NCI-H2227 treated with DMSO at 0.1 percent for 48 hours (cell line): ENCODE measurements around the gene CNST.
"Not testable (repeated sequence)": the region's sequence is repeated elsewhere in the genome, so short reads cannot be mapped to it uniquely, and the experiment has no call there.

Source experiments
- DNase-seq: peaks from one replicate; lab custom pipeline; 2025; lab: John Stamatoyannopoulos, UW

CNST gene

DNA sequence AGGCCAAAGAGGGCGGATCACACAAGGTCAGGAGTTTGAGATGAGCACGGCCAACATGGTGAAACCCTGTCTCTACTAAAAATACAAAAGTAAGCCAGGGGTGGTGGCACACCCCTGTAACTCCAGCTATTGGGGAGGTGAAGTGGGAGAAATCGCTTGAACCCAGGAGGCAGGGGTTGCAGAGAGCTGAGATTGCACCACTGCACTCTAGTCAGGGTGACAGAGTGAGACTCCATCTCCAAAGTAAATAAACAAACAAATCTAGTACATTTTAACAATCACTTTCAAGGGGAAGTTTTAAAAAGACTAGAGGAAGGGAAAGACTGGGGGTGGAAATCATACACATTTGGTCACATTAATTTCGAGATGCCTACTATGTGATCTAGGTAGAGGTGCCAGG is 6.9 kb upstream of the CNST start:
- DNase-seq, result no peak

- DNase-seq, result not testable (repeated sequence)
Observed at GRCh38 chr1:246560833-246561232, 5.4 kb upstream of the CNST start.

DNA sequence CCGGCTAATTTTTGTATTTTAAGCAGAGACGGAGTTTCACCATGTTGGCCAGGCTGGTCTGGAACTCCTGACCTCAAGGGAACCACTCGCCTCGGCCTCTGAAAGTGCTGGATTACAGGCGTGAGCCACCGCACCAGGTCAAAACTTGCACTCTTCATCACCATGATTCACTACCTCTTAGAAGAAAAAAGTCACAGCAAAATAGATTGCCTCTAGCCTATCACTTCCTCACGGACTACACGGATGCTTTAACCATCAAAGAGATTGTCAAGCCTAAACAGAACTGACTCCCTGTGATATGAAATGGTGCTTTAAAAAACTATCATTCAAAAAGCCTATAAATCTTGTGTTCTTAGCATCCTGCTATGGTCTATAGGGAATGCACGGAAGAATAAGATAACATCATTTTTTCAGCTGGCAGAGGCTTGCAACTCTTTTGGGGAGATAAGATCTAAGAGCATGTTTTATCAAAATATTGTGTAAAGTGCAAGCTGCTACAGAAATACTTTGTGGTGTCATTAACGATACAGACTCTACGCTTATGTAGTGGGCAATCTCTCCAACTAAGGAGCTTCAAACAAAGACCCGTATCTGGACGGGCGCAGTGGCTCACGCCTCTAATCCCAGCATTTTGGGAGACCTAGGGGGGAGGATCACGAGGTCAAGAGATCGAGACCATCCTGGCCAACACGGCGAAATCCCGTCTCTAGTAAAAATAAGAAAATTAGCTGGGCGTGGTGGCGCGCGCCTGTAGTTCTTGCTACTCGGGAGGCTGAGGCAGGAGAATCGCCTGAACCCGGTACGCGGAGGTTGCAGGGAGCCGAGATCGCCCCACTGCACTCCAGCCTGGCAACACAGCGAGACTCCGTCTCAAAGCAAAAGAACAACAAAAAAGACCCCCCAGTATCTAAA is 1.2 kb upstream of the CNST start:
- DNase-seq, result no peak

GRCh38 chr1:246565751-246566127 is 517 bp upstream of the CNST start:
- DNase-seq, result no peak

- no peak for DNase-seq
Observed at GRCh38 chr1:246566813-246567645, 773 bp downstream of the CNST start.

- no peak for DNase-seq
Observed at GRCh38 chr1:246567646-246568235, 1.5 kb downstream of the CNST start.

- no peak for DNase-seq
Observed at GRCh38 chr1:246569248-246570238, 3.3 kb downstream of the CNST start.

DNA sequence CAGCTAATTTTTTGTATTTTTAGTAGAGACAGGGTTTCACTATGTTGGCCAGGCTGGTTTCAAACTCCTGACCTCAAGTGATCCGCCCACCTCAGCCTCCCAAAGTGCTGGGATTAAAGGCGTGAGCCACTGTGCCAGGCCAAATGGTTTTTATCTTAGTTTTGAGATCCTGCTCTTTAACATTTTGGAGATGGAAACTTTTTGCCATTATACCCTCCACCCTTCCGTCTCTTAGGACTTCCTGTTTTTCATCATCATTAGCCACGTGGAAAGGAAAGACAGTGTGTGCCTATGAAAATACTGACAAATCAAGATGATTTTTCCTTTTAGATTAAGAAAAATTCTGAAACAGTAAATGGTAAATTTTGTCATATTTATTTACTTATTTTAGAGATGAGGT is 5.1 kb downstream of the CNST start:
- DNase-seq, result not testable (repeated sequence)

GRCh38 chr1:246571953-246572352 is 5.7 kb downstream of the CNST start:
- DNase-seq, result no peak

DNA sequence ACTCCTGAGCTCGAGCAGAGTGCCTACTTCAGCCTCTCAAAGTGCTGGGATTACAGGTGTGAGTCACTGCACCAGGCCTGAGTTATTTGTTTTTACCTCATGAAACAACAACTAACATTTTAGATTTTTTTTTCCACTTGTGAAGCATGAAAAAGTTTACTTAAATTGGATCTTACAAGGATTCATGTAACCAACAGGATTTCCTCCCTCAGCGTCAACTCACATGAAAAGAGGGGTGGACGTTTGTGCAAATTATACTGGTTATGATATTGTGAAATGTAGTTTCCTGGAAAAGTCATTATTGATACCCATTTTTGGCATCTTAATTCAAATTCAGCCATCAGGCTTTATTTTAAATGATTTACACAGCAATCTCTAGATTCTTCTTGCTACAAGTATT is 6.5 kb downstream of the CNST start:
- DNase-seq, result no peak

DNA sequence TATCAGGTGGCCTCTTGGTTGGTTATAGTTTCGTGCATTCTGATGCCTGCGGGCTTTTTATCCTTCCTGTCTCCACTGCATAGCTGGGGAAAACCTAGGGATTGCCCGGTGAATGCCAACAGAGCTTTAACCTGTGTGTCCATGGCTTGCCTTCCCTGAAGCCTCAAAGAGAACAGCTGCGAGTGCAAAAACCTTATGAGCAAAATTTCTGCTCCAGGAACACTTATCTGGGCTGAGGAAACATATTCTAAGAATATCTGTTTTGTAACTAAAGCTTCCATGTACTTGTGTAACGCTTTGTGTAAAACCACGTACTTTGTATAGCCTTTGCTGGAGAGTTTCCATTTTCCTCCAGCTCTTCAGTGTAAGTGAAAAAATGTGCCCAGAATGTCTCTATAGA is 7.2 kb downstream of the CNST start:
- no peak for DNase-seq

DNA sequence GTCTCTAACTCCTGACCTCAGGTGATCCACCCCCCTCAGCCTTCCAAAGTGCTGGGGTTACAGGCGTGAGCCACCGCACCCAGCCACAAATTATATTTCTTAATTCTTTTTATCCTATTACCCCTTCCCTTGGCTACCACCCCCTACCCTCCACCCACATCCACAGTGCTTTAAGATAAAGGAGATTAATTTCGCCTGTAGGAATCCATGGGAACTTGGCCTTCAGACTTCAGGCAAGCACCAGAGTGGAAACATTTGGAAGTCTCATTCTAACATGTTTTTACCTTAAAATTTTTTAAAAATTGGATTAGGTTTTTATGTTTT is 10.4 kb downstream of the CNST start:
- no peak for DNase-seq

DNA sequence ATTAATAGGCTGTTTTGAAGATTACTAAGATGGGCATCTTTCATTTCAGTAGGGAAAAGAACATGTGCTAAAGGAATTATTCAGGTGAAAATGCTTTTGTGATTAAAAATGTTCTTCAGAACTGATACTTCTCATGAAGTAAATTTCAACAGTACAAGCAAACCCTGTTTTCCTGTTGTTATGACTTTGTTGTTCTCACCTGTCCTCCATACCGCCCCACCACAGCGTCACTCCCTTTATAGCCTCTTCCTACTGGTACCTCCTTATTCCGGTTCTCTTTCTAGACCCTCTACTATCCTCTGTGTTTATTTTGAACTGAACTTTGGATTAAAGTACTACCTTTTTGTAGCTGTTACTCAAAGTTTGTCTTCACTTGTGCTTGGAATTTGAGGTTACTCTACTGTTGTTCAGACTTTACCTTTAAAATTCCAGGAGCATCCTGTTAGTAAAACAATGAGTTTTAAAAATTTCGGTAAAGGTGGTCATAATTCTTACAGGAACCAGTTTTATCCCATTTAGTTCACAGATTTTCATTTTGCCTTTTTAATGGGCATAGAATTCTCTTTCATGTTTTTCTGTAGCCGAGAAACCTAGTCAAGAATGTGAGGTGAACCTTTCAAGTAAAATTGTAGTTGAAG is 10.9 kb downstream of the CNST start:
- no peak for DNase-seq

DNA sequence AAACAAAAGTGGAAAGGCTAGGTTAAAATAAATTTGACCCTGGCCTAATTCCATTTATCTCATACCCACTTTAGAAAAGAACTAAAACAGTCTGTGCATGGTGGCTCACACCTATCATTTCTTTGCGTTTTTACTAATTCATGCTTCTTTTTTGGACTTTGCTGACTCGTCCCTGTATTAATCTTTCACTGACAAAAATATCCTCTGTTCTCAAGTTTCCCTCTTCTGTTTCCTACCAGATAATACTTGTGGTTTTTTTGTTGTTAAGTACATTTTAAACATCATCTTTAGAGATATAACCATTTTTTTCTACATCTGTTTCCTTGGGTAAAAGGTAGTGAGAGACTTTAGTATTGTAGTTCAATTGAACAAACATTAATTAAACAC is 11.5 kb downstream of the CNST start:
- no peak for DNase-seq

GRCh38 chr1:246579818-246580217 is 13.6 kb downstream of the CNST start:
- DNase-seq, result no peak

- no peak for DNase-seq
Observed at GRCh38 chr1:246580497-246581370, 14.5 kb downstream of the CNST start.

- no peak for DNase-seq
Observed at GRCh38 chr1:246582301-246583055, 16.2 kb downstream of the CNST start.

- DNase-seq, result no peak
Observed at GRCh38 chr1:246583056-246583440, 16.8 kb downstream of the CNST start.

- no peak for DNase-seq
Observed at GRCh38 chr1:246583448-246584185, 17.4 kb downstream of the CNST start.
